Thoracic aorta (tissue), 2 donors: Measurements from ENCODE around the gene YJEFN3. TPM values are rescaled to one million over a fixed set of nuclear protein-coding genes. Genes with fewer than 3 reads are reported as not detected.

Source experiments
- ATAC-seq: fragments of 150-250 bp; one replicate; pipeline ENCODE4 v1.8.0; 2017; ENCODE audit warnings: low read depth; ENCODE audit not compliant: insufficient number of reproducible peaks, low FRiP score
- DNase-seq: peaks from one replicate; pipeline ENCODE4 v3.0.0-alpha.2; 2020; ENCODE audit warnings: low spot score
- H3K27ac ChIP-seq, 2 donors: fragments of 200-600 bp; sonication (generic); 1 replicate in 1 of 2; 2 replicates in 1 of 2; pipeline ENCODE4 v1.5.1; 2016; ENCODE audit warnings: mild to moderate bottlenecking in 2 of 2, moderate library complexity in 2 of 2
- H3K27me3 ChIP-seq: fragments of 200-600 bp; sonication (generic); replicated peaks from 2 replicates; pipeline ENCODE4 v1.6.0; 2016; ENCODE audit warnings: mild to moderate bottlenecking; ENCODE audit not compliant: insufficient read depth
- H3K36me3 ChIP-seq: fragments of 200-600 bp; sonication (generic); one replicate; pipeline ENCODE4 v1.5.1; 2016
- H3K4me1 ChIP-seq, 2 donors: fragments of 200-600 bp; sonication (generic); 1 replicate in 1 of 2; 2 replicates in 1 of 2; pipeline versions ENCODE4 v1.5.1 to v1.6.0; 2016; ENCODE audit warnings: low read depth in 2 of 2, mild to moderate bottlenecking in 1 of 2; ENCODE audit not compliant: control insufficient read depth in 1 of 2
- H3K4me3 ChIP-seq: fragments of 200-600 bp; sonication (generic); 2 replicates; pipeline ENCODE4 v1.5.1; 2016; ENCODE audit warnings: mild to moderate bottlenecking
- H3K9me3 ChIP-seq: fragments of 200-600 bp; sonication (generic); 2 replicates; pipeline ENCODE4 v1.5.1; 2016
- CTCF ChIP-seq: fragments of 200-600 bp; sonication (generic); IDR thresholded peaks from one replicate; pipeline ENCODE4 v1.5.1; 2019; ENCODE audit warnings: antibody characterized with exemption
- total RNA-seq, 2 donors: library from RNA; depleted of rRNA; stranded (reverse); fragments of >200 nt; gene quantifications; one replicate each; pipeline versions ENCODE4 v1.1.0 to v1.2.3, GENCODE V29; 2016

The YJEFN3 gene
- total RNA-seq, 2 donors from 2014 or later, result 2.0 to 7.9 TPM

GRCh38 chr19:19545707-19546106, 17.0 kb downstream of the YJEFN3 start:
- no peaks in the 10 kb centered on the region for H3K36me3 ChIP-seq
- DNase-seq, result no peak
- H3K4me3 ChIP-seq, result no peak overlapping the region
- no peaks in the 10 kb centered on the region for H3K9me3 ChIP-seq
- H3K27ac ChIP-seq, result no peak overlapping the region
- no peak for TF ChIP-seq CTCF
- no peak for ATAC-seq
- peaks cover 0 to 5% of the 10 kb centered on the region in 2 donors for H3K4me1 ChIP-seq
- no peaks in the 10 kb centered on the region for H3K27me3 ChIP-seq

DNA sequence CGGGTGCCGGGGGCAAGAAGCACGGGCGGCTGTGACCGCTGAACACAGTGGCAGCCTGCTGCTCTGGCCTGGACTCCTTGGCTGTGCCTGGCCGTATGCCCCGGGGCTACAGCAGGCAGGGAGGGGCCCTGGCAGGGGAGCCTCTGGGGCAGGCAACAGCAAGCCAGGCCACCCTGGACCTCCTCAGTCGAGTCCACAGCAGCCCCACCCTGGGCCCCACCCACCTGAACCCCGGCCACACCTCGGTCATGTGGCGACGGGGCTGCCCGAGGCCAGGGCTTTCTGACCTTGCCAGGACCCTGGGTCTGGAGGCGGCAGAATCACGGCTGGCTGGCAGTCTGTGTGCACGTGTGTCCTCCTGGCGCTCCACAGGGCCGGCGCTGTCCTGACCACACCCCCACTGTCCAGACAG, 18.0 kb downstream of the YJEFN3 start:
- Histone ChIP-seq H3K27me3 (no peaks in the 10 kb centered on the region), H3K27ac (no peak overlapping the region), H3K4me1 (no peaks in the 10 kb centered on the region), H3K9me3 (no peaks in the 10 kb centered on the region), H3K36me3 (no peaks in the 10 kb centered on the region), H3K4me3 (no peak overlapping the region)
- DNase-seq, result no peak
- ATAC-seq, result no peak
- TF ChIP-seq CTCF, result no peak

DNA sequence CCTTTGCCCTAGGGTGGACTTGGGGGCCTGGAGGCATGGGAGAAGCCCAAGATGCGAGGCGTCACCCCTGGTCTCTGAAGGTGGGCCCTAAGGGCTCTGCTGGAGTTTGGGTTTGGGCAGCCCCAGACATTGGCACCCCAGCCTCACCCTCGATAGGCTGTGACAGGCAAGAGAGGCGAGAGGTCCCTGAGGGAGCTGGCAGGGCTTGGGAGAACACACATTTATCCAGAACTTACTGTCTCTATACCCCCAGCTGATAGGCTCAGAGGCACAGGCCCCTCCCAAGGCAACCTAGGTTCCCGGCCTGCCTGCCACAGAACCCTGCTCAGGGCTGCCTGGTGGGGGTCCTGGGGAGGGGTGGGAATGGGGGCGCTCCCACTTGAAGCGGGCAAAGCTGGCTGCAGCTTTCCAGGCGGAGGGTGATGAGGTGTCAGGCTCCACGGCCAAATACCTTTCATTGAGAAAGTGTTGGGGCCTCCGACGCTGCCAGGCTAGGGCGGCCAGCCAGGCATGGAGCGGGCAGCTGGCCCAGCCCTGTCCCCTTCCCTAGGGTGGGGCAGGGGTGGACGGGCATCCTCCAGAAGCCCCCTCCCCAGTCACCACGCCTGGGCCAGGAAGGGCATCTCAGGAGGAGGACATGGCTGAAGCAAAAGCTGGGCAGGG, 19.1 kb downstream of the YJEFN3 start:
- no peak for ATAC-seq

DNA sequence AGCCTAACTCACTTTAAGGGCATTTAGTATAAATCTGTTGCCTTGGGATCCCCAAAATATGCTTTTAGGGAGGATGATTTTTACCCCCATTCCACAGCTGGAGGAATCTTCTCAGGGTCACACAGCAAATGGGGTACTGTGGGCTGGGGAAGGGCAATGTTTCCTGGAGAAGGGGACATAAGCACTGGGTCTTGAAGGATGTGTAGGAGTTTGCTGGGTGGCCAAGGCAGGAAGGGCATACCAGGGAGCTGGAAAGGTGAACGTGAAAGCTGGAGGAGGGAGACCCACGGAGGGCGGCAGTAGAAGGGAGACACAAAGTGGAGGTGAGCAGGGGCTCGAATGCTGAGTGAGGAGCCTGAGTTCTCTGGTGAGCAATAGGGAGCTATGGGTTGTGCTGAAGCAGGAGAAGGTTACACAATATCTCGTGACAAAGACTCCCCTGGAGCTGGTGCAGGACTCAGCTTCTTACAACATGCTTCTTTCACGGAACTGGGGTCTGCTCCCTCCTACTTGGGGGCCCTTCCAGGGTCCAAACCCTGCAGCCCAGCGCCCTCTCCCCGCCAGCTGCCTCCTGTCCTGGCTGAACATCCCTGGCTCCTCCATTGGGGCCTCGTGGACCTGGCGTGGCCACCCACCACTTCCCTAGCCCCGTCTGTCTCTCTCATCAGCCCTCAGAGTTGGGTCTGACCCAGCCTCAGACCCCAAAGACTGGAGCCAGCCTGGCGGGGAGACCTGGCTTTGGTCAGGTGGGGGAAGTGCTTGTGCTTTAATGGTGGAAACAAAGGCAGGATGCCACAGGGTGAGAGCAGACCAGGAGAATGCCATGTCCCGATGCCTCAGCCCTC, 20.4 kb downstream of the YJEFN3 start:
- no peaks in the 10 kb centered on the region for H3K36me3 ChIP-seq
- H3K9me3 ChIP-seq, result no peaks in the 10 kb centered on the region
- H3K4me1 ChIP-seq, result no peaks in the 10 kb centered on the region
- DNase-seq, result no peak
- no peak for TF ChIP-seq CTCF
- H3K27me3 ChIP-seq, result no peaks in the 10 kb centered on the region
- H3K27ac ChIP-seq, result no peak overlapping the region
- ATAC-seq, result no peak
- no peak overlapping the region for H3K4me3 ChIP-seq

More for the DNA sequence above, 19.1 kb downstream of the YJEFN3 start:
- no peak for TF ChIP-seq CTCF
- H3K27ac ChIP-seq, result no peak overlapping the region
- no peaks in the 10 kb centered on the region for H3K9me3 ChIP-seq
- H3K36me3 ChIP-seq, result no peaks in the 10 kb centered on the region
- no peak overlapping the region for H3K4me3 ChIP-seq
- no peaks in the 10 kb centered on the region for H3K27me3 ChIP-seq
- no peak for DNase-seq
- no peaks in the 10 kb centered on the region for H3K4me1 ChIP-seq

- no peaks in the 10 kb centered on the region for H3K4me1 ChIP-seq
- no peak overlapping the region for H3K4me3 ChIP-seq
- H3K36me3 ChIP-seq, result no peaks in the 10 kb centered on the region
- no peak for TF ChIP-seq CTCF
- no peaks in the 10 kb centered on the region for H3K9me3 ChIP-seq
- no peak for ATAC-seq
- no peak overlapping the region for H3K27ac ChIP-seq
- DNase-seq, result no peak
- H3K27me3 ChIP-seq, result no peaks in the 10 kb centered on the region
Measured at GRCh38 chr19:19549804-19550464, 21.2 kb downstream of the YJEFN3 start.
